Smooth muscle cell (in vitro differentiated cells): ENCODE measurements around the gene PTPRZ1. TPM values are rescaled to one million over a fixed set of nuclear protein-coding genes. Genes with fewer than 3 reads are reported as not detected.
A peak's percentile ranks its signal among the peaks of the same experiment; 100 is the strongest.

Experiments
- DNase-seq: peaks from one replicate; lab custom pipeline; 2025; ENCODE audit not compliant: unreplicated experiment; lab: John Stamatoyannopoulos, UW
- H2AFZ ChIP-seq: fragments of 200-600 bp; sonication (generic); 2 replicates; pipeline ENCODE4 v1.6.0; 2016; ENCODE audit warnings: antibody characterized with exemption, low read depth, mild to moderate bottlenecking
- H3F3A ChIP-seq: fragments of 200-600 bp; sonication (generic); 2 replicates; pipeline ENCODE4 v1.6.0; 2017; ENCODE audit warnings: antibody characterized with exemption, low read depth
- H3K27ac ChIP-seq: fragments of 200-600 bp; sonication (generic); 2 replicates; pipeline ENCODE4 v1.5.1; 2016; ENCODE audit warnings: low read depth, mild to moderate bottlenecking
- H3K27me3 ChIP-seq: fragments of 200-600 bp; sonication (generic); 2 replicates; pipeline ENCODE4 v1.6.1; 2016; ENCODE audit warnings: low read depth, mild to moderate bottlenecking
- H3K36me3 ChIP-seq: fragments of 200-600 bp; sonication (generic); 2 replicates; pipeline ENCODE4 v1.5.1; 2016; ENCODE audit warnings: low read depth
- H3K4me1 ChIP-seq: fragments of 200-600 bp; sonication (generic); 2 replicates; pipeline ENCODE4 v1.5.1; 2016; ENCODE audit warnings: low read depth
- H3K4me2 ChIP-seq: fragments of 200-600 bp; sonication (generic); 2 replicates; pipeline ENCODE4 v1.6.0; 2016; ENCODE audit warnings: mild to moderate bottlenecking
- H3K4me3 ChIP-seq: fragments of 200-600 bp; sonication (generic); 2 replicates; pipeline ENCODE4 v1.5.1; 2016; ENCODE audit warnings: mild to moderate bottlenecking
- H3K79me2 ChIP-seq: fragments of 200-600 bp; sonication (generic); 2 replicates; pipeline ENCODE4 v1.6.0; 2016; ENCODE audit warnings: low read depth, mild to moderate bottlenecking
- H3K9ac ChIP-seq: fragments of 200-600 bp; sonication (generic); 2 replicates; pipeline ENCODE4 v1.6.0; 2016; ENCODE audit warnings: low read depth
- H3K9me3 ChIP-seq: fragments of 200-600 bp; sonication (generic); replicated peaks from 2 replicates; pipeline ENCODE4 v1.5.1; 2016; ENCODE audit warnings: low read depth
- H4K20me1 ChIP-seq: fragments of 200-600 bp; sonication (generic); 2 replicates; pipeline ENCODE4 v1.6.0; 2016; ENCODE audit warnings: low read depth
- CTCF ChIP-seq: fragments of 200-600 bp; sonication (generic); IDR thresholded peaks from 2 replicates; pipeline ENCODE4 v1.5.1; 2017; ENCODE audit warnings: borderline replicate concordance, mild to moderate bottlenecking, antibody characterized with exemption; ENCODE audit not compliant: insufficient read depth, poor library complexity, severe bottlenecking
- WGBS: methylation state at CpG from one replicate; pipeline ENCODE4 v1.1.7; 2016; ENCODE audit warnings: low lambda C conversion rate; 5-methylcytosine and 5-hydroxymethylcytosine counted together
- polyA plus RNA-seq: library from polyadenylated mRNA; unstranded; fragments of >200 nt; fragmentation: Nextera tagmentation; extraction: Ambion mirVana; gene quantifications from 2 replicates; pipeline ENCODE4 v1.2.1, GENCODE V29; 2016
- total RNA-seq: library from RNA; depleted of rRNA; stranded (reverse); fragments of >200 nt; gene quantifications from 2 replicates; pipeline ENCODE4 v1.2.3, GENCODE V29; 2014

The PTPRZ1 gene
- total and polyA plus RNA-seq, 2 experiments from 2014 or later = 0.56 to 3.1 TPM

GRCh38 chr7:121873289-121874194 is 581 bp downstream of the PTPRZ1 start:
- H3K9me3 ChIP-seq = no peaks in the 10 kb centered on the region
- DNase-seq = no peak
- no peaks in the 10 kb centered on the region for H3F3A ChIP-seq
- no peaks in the 10 kb centered on the region for H4K20me1 ChIP-seq
- H3K36me3 ChIP-seq = no peaks in the 10 kb centered on the region
- no peak for TF ChIP-seq CTCF
- whole genome bisulfite sequencing = 1% methylated on average over 51 of the region's 51 CpGs
- peak overlapping the region; percentile 73 for H3K4me3 ChIP-seq
- H3K9ac ChIP-seq = no peak overlapping the region
- peaks cover 78% of the 10 kb centered on the region for H3K27me3 ChIP-seq
- H3K4me2 ChIP-seq = peak overlapping the region; percentile 99
- H3K4me1 ChIP-seq = peaks cover 13% of the 10 kb centered on the region
- H3K27ac ChIP-seq = no peak overlapping the region
- peak overlapping the region; percentile 82 for H2AFZ ChIP-seq
- no peaks in the 10 kb centered on the region for H3K79me2 ChIP-seq

- Histone ChIP-seq H4K20me1 (no peaks in the 10 kb centered on the region), H3F3A (no peaks in the 10 kb centered on the region), H3K27ac (no peak overlapping the region), H3K36me3 (no peaks in the 10 kb centered on the region), H3K9me3 (no peaks in the 10 kb centered on the region), H3K4me2 (peak overlapping the region; percentile 99), H3K9ac (no peak overlapping the region), H3K79me2 (no peaks in the 10 kb centered on the region), H3K4me3 (peak overlapping the region; percentile 73), H3K4me1 (peaks cover 13% of the 10 kb centered on the region), H3K27me3 (peaks cover 77% of the 10 kb centered on the region), H2AFZ (no peak overlapping the region)
- no peak for DNase-seq
- WGBS = 17% methylated on average over 9 of the region's 9 CpGs
- no peak for TF ChIP-seq CTCF
These were observed 1.3 kb downstream of the PTPRZ1 start for GRCh38 chr7:121874298-121874697.

- no peaks in the 10 kb centered on the region for H4K20me1 ChIP-seq
- peaks cover 13% of the 10 kb centered on the region for H3K4me1 ChIP-seq
- no peaks in the 10 kb centered on the region for H3F3A ChIP-seq
- H3K27me3 ChIP-seq = peaks cover 68% of the 10 kb centered on the region
- no peak overlapping the region for H3K27ac ChIP-seq
- no peak overlapping the region for H2AFZ ChIP-seq
- H3K36me3 ChIP-seq = no peaks in the 10 kb centered on the region
- no peak for TF ChIP-seq CTCF
- no peak overlapping the region for H3K9ac ChIP-seq
- H3K4me3 ChIP-seq = no peak overlapping the region
- H3K4me2 ChIP-seq = no peak overlapping the region
- no peaks in the 10 kb centered on the region for H3K9me3 ChIP-seq
- DNase-seq = no peak
- no peaks in the 10 kb centered on the region for H3K79me2 ChIP-seq
These were observed 2.2 kb downstream of the PTPRZ1 start for GRCh38 chr7:121875203-121875602.
